Measurements from ENCODE around the gene ACSL6.

ACSL6 gene

GRCh38 chr5:132055808-132056609 lies 44.6 kb upstream of the ACSL6 start:
- DNase-seq (ENCODE audit: insufficient read length, low spot score) (no peak), FAIRE-seq (no peak)
- no peak for TF ChIP-seq TAF1 (IDR thresholded peaks at IDR 0.05; ENCODE audit: low read depth, low read length)
- no peak for TF ChIP-seq POU2F2 (IDR thresholded peaks at IDR 0.05; ENCODE audit: low read depth, low read length)
- no peak for TF ChIP-seq SPI1 (IDR thresholded peaks at IDR 0.05; ENCODE audit: low read depth, low read length)
- no peak for TF ChIP-seq POLR2A (IDR thresholded peaks at IDR 0.05; ENCODE audit: low read depth, low read length)
- no peak for TF ChIP-seq PAX5 (IDR thresholded peaks at IDR 0.05; ENCODE audit: insufficient read depth, low read length, severe bottlenecking)
- no peak for TF ChIP-seq POLR2AphosphoS5 (IDR thresholded peaks at IDR 0.05; ENCODE audit: low read depth, low read length)

- FAIRE-seq (no peak), DNase-seq (ENCODE audit: insufficient read length, low spot score) (no peak)
- TF ChIP-seq SPI1 (IDR thresholded peaks at IDR 0.05; ENCODE audit: low read depth, low read length) (no peak), POU2F2 (IDR thresholded peaks at IDR 0.05; ENCODE audit: low read depth, low read length) (no peak), POLR2A (IDR thresholded peaks at IDR 0.05; ENCODE audit: low read depth, low read length) (no peak), POLR2AphosphoS5 (IDR thresholded peaks at IDR 0.05; ENCODE audit: low read depth, low read length) (no peak), TAF1 (IDR thresholded peaks at IDR 0.05; ENCODE audit: low read depth, low read length) (no peak), PAX5 (IDR thresholded peaks at IDR 0.05; ENCODE audit: insufficient read depth, low read length, severe bottlenecking) (no peak)
These were observed 44.0 kb upstream of the ACSL6 start for GRCh38 chr5:132055441-132055807.

DNA sequence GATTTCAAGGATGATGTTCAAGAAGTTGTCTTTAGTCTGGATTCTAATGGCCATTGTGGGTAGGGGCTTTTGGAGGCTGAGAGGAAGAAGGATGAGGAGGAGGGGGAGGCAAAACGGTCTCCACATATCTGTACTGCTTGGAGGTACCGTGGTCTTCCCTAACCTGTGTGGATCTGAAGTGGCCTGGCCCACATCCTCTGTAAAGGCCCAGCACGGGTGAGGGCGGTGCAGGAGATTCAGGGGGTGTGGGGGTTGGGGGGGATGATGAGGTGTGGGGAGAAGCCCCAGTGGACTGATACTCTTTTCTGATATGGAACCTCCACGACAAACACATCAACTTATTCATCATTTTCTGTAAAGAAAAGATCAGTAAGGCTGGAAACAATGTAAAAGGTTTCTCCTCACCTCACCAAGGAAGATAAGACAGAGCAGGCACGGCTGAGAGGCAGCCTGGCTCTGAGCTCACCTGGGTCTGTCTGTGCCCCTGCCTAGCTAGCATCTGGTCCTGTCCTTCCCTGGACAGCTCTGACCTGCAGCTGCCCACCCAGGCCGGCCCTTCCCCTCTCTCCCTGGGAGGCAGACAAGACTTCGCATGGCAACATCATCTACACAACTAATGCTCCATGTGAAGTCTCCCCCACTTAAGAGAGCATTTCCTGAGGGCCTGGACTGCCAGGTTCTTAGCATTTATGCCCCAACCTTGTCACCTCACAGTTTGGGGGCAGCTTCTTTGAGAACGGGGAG lies 43.4 kb upstream of the ACSL6 start:
- DNase-seq (ENCODE audit: insufficient read length, low spot score) (no peak), FAIRE-seq (no peak)
- TF ChIP-seq SPI1 (IDR thresholded peaks at IDR 0.05; ENCODE audit: low read depth, low read length): no peak
- TF ChIP-seq POLR2A (IDR thresholded peaks at IDR 0.05; ENCODE audit: low read depth, low read length): no peak
- no peak for TF ChIP-seq POU2F2 (IDR thresholded peaks at IDR 0.05; ENCODE audit: low read depth, low read length)
- no peak for TF ChIP-seq TAF1 (IDR thresholded peaks at IDR 0.05; ENCODE audit: low read depth, low read length)
- TF ChIP-seq POLR2AphosphoS5 (IDR thresholded peaks at IDR 0.05; ENCODE audit: low read depth, low read length): no peak
- TF ChIP-seq PAX5 (IDR thresholded peaks at IDR 0.05; ENCODE audit: insufficient read depth, low read length, severe bottlenecking): no peak

GRCh38 chr5:132054031-132054696 lies 42.7 kb upstream of the ACSL6 start:
- TF ChIP-seq POLR2A (IDR thresholded peaks at IDR 0.05; ENCODE audit: low read depth, low read length) (no peak), POU2F2 (IDR thresholded peaks at IDR 0.05; ENCODE audit: low read depth, low read length) (no peak), POLR2AphosphoS5 (IDR thresholded peaks at IDR 0.05; ENCODE audit: low read depth, low read length) (no peak), SPI1 (IDR thresholded peaks at IDR 0.05; ENCODE audit: low read depth, low read length) (no peak), TAF1 (IDR thresholded peaks at IDR 0.05; ENCODE audit: low read depth, low read length) (no peak), PAX5 (IDR thresholded peaks at IDR 0.05; ENCODE audit: insufficient read depth, low read length, severe bottlenecking) (no peak)
- FAIRE-seq: no peak
- no peak for DNase-seq (ENCODE audit: insufficient read length, low spot score)

DNA sequence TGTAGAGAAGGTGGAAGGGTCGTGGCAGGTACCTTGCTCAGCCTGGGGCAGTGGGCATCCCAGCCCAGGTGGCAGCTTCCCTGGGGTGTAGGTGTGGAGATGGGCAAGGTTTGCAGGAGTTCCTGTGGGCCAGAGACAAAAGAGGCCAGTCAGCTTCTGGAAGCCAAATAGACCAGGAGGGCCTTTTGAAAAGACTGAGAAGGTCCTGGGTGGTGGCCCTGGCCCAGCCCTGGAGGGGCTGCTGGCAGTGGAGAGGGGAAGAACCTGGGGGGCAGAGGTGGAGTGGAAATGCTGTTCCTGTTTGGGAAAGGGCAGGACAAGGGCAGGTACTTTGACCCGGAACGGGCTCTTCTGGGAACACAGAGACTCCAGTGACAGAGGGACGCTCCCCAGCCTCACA lies 42.0 kb upstream of the ACSL6 start:
- TF ChIP-seq POLR2A (IDR thresholded peaks at IDR 0.05; ENCODE audit: low read depth, low read length) (no peak), PAX5 (IDR thresholded peaks at IDR 0.05; ENCODE audit: insufficient read depth, low read length, severe bottlenecking) (no peak), TAF1 (IDR thresholded peaks at IDR 0.05; ENCODE audit: low read depth, low read length) (no peak), SPI1 (IDR thresholded peaks at IDR 0.05; ENCODE audit: low read depth, low read length) (no peak), POU2F2 (IDR thresholded peaks at IDR 0.05; ENCODE audit: low read depth, low read length) (no peak), POLR2AphosphoS5 (IDR thresholded peaks at IDR 0.05; ENCODE audit: low read depth, low read length) (no peak)
- FAIRE-seq (no peak), DNase-seq (ENCODE audit: insufficient read length, low spot score) (no peak)

DNA sequence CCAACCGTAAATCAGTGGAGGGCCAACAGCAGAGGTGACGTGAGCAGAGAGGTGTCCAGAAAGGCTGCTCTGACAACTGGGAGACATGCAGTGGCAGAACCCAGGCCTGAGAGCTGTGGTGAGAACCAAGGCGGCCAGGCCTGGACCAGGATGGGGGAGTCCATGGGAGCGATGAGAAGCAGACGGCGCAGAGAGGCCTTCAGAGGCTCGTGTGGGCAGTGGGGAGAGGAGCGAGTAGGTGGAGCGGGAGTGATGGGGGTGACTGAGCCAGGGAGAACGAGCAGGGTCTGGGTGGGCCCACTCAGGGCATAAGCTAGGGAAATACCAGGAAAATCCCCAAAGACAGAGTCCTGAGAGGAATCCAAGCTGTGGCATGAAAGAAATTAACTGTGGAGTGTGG lies 41.1 kb upstream of the ACSL6 start:
- TF ChIP-seq POLR2A (IDR thresholded peaks at IDR 0.05; ENCODE audit: low read depth, low read length) (no peak), PAX5 (IDR thresholded peaks at IDR 0.05; ENCODE audit: insufficient read depth, low read length, severe bottlenecking) (no peak), TAF1 (IDR thresholded peaks at IDR 0.05; ENCODE audit: low read depth, low read length) (no peak), POU2F2 (IDR thresholded peaks at IDR 0.05; ENCODE audit: low read depth, low read length) (no peak), SPI1 (IDR thresholded peaks at IDR 0.05; ENCODE audit: low read depth, low read length) (no peak), POLR2AphosphoS5 (IDR thresholded peaks at IDR 0.05; ENCODE audit: low read depth, low read length) (no peak)
- no peak for FAIRE-seq
- no peak for DNase-seq (ENCODE audit: insufficient read length, low spot score)

DNA sequence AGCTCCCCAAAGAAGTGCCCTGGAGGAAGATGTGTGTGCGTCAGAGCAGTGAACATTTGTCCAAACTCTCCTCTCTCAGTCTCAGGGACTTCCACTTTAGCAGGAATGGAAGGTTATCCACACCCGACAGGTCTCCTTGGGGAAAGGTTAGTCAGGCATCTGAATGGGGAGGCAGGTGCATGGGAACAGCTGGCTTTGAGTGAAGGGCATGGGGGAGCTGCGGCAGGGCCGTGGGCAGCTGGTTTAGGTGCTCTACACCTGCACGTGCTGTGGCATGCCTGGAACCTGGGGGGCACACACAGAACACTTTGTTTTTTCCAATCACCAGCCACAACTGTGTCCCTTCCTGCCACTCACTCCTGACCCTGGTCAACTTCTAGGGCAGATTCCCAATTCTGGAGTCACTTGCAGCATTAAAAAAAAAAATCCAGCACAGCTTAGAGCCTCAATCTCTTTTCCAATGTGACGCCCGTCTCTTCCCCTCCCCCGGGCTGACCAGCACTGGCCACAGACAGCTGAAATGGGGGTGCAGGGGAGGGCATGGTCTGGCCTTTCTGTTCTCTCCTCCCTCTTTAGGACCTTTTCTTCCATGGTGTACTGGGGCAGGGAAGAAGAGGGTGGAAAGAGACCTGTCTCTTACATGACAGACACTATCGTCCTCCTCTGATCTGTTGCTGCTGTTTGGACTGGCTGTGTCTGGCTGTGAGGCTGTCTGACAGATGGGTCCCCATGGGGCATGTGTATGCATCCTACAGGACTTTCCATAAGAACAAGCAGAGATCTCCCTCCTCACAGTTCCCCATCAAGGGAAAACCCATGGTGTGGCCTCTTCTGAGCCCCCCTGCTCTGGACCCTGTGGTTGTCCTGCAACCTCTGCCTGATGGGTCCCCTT lies 39.4 kb upstream of the ACSL6 start:
- TF ChIP-seq POLR2A (IDR thresholded peaks at IDR 0.05; ENCODE audit: low read depth, low read length): no peak
- no peak for TF ChIP-seq TAF1 (IDR thresholded peaks at IDR 0.05; ENCODE audit: low read depth, low read length)
- no peak for TF ChIP-seq PAX5 (IDR thresholded peaks at IDR 0.05; ENCODE audit: insufficient read depth, low read length, severe bottlenecking)
- TF ChIP-seq POLR2AphosphoS5 (IDR thresholded peaks at IDR 0.05; ENCODE audit: low read depth, low read length): no peak
- TF ChIP-seq POU2F2 (IDR thresholded peaks at IDR 0.05; ENCODE audit: low read depth, low read length): no peak
- no peak for TF ChIP-seq SPI1 (IDR thresholded peaks at IDR 0.05; ENCODE audit: low read depth, low read length)
- no peak for DNase-seq (ENCODE audit: insufficient read length, low spot score)
- no peak for FAIRE-seq

GRCh38 chr5:132050136-132050535 lies 38.7 kb upstream of the ACSL6 start:
- no peak for FAIRE-seq
- no peak for DNase-seq (ENCODE audit: insufficient read length, low spot score)
- TF ChIP-seq SPI1 (IDR thresholded peaks at IDR 0.05; ENCODE audit: low read depth, low read length): peak; percentile 43; the same call in 1 of the 2 replicates
- TF ChIP-seq PAX5 (IDR thresholded peaks at IDR 0.05; ENCODE audit: insufficient read depth, low read length, severe bottlenecking): no peak
